Ishikawa (cell line): ENCODE results near the gene ZBTB49.

Experiments used
- CEBPB ChIP-seq: IDR thresholded peaks from 2 replicates; pipeline ENCODE4 v1.6.1; 2012
- CREB1 ChIP-seq: IDR thresholded peaks from 2 replicates; pipeline ENCODE4 v1.6.1; 2012; ENCODE audit warnings: low read depth
- EGR1 ChIP-seq: IDR thresholded peaks from 2 replicates; pipeline ENCODE4 v1.6.1; 2012
- EP300 ChIP-seq: IDR thresholded peaks from 2 replicates; pipeline ENCODE4 v1.6.1; 2012; ENCODE audit warnings: borderline replicate concordance
- FOXM1 ChIP-seq: IDR thresholded peaks from 2 replicates; pipeline ENCODE4 v1.6.1; 2012; ENCODE audit warnings: low read depth, borderline replicate concordance
- MAX ChIP-seq: IDR thresholded peaks from 2 replicates; pipeline ENCODE4 v1.6.1; 2012
- NFIC ChIP-seq: IDR thresholded peaks from 2 replicates; pipeline ENCODE4 v1.6.1; 2012
- RAD21 ChIP-seq: IDR thresholded peaks from 2 replicates; pipeline ENCODE4 v1.6.1; 2012; ENCODE audit warnings: low read depth
- REST ChIP-seq: IDR thresholded peaks from 2 replicates; pipeline ENCODE4 v1.6.1; 2012; ENCODE audit warnings: low read depth, mild to moderate bottlenecking
- TAF1 ChIP-seq: IDR thresholded peaks from 2 replicates; pipeline ENCODE4 v1.6.1; 2012; ENCODE audit warnings: low read depth, mild to moderate bottlenecking
- TCF12 ChIP-seq: IDR thresholded peaks from 2 replicates; pipeline ENCODE4 v1.6.1; 2012; ENCODE audit warnings: low read depth
- TEAD4 ChIP-seq: IDR thresholded peaks from 2 replicates; pipeline ENCODE4 v1.6.1; 2012
- USF1 ChIP-seq: IDR thresholded peaks from 2 replicates; pipeline ENCODE4 v1.6.1; 2012
- YY1 ChIP-seq: IDR thresholded peaks from 2 replicates; pipeline ENCODE4 v1.6.1; 2012; ENCODE audit warnings: low read depth
- ZBTB7A ChIP-seq: IDR thresholded peaks from 2 replicates; pipeline ENCODE4 v1.6.1; 2012; ENCODE audit warnings: low read depth

The ZBTB49 gene

GRCh38 chr4:4289941-4290850, at the start of gene ZBTB49, which contains the start of gene LYAR:
ZBTB49 (plus strand) TSS chr4:4290251; CDS start chr4:4299946, 9,695 bp downstream.
LYAR (minus strand) TSS chr4:4290154; CDS start chr4:4283742, 6,412 bp downstream.
- no peak for TF ChIP-seq FOXM1
- peak; percentile 67 for TF ChIP-seq USF1
- TF ChIP-seq TAF1: peak; percentile 95
- TF ChIP-seq CREB1: peak; percentile 83
- peak; percentile 62 for TF ChIP-seq TCF12
- peak; percentile 59 for TF ChIP-seq YY1
- no peak for TF ChIP-seq RAD21
- no peak for TF ChIP-seq ZBTB7A
- TF ChIP-seq EP300: 0 out of 2 replicates have a peak, but pooled peaks have one; percentile 13
- no peak for TF ChIP-seq REST
- 0 out of 2 replicates have a peak, but pooled peaks have one; percentile 20 for TF ChIP-seq NFIC
- peak; percentile 98 for TF ChIP-seq MAX
- TF ChIP-seq EGR1: no peak
- TF ChIP-seq TEAD4: no peak; the same call in 1 of the 2 replicates

GRCh38 chr4:4245172-4245571, 44.9 kb upstream of the ZBTB49 start:
- TF ChIP-seq FOXM1: no peak
- TF ChIP-seq EGR1: no peak
- no peak for TF ChIP-seq TEAD4
- no peak for TF ChIP-seq TAF1
- TF ChIP-seq ZBTB7A: no peak
- TF ChIP-seq CEBPB: no peak
- no peak for TF ChIP-seq USF1
- no peak for TF ChIP-seq REST
- TF ChIP-seq NFIC: no peak
- TF ChIP-seq EP300: no peak
- TF ChIP-seq MAX: no peak
- no peak for TF ChIP-seq YY1
- no peak for TF ChIP-seq CREB1
- no peak for TF ChIP-seq TCF12
- TF ChIP-seq RAD21: no peak

- TF ChIP-seq CREB1 (no peak), TAF1 (no peak), USF1 (no peak), MAX (no peak), TCF12 (no peak), EGR1 (no peak), CEBPB (no peak), EP300 (no peak), RAD21 (no peak), ZBTB7A (no peak), NFIC (no peak), YY1 (no peak), REST (no peak), TEAD4 (no peak)
Observed at GRCh38 chr4:4247696-4248028, 42.4 kb upstream of the ZBTB49 start.
